ENCODE measurements around the gene THEM4.

GRCh38 chr1:151841141-151841540 lies 68.2 kb downstream of the THEM4 start:
- TF ChIP-seq CTCF (IDR thresholded peaks at IDR 0.05) (no peak), POLR2A (IDR thresholded peaks at IDR 0.05) (no peak)

Data from testis (tissue), 2 donors.